HUES6 (cell line): Measurements from ENCODE around the gene ARFRP1.

Experiments used
- H3K27ac ChIP-seq: 2 replicates; pipeline ENCODE4 v1.7.0; 2013; ENCODE audit warnings: low read depth, mild to moderate bottlenecking, low read length, inconsistent platforms
- H3K27me3 ChIP-seq: 2 replicates; pipeline ENCODE4 v1.6.1; 2013; ENCODE audit warnings: low read length; ENCODE audit not compliant: control insufficient read depth, insufficient read depth
- H3K36me3 ChIP-seq: 2 replicates; pipeline ENCODE4 v1.6.1; 2013; ENCODE audit warnings: low read length; ENCODE audit not compliant: control insufficient read depth, insufficient read depth
- H3K4me1 ChIP-seq: 2 replicates; pipeline ENCODE4 v1.6.1; 2013; ENCODE audit warnings: low read length; ENCODE audit not compliant: control insufficient read depth, insufficient read depth
- H3K4me3 ChIP-seq: 2 replicates; pipeline ENCODE4 v1.5.1; 2013; ENCODE audit warnings: low read depth, low read length
- H3K9ac ChIP-seq: one replicate; pipeline ENCODE4 v1.6.1; 2013; ENCODE audit warnings: mild to moderate bottlenecking, low read length
- H3K9me3 ChIP-seq: 2 replicates; pipeline ENCODE4 v1.6.1; 2013; ENCODE audit warnings: low read depth, low read length; ENCODE audit not compliant: control insufficient read depth, insufficient read depth

ARFRP1 gene

GRCh38 chr20:63691711-63692435, 15.9 kb downstream of the ARFRP1 start:
- Histone ChIP-seq H3K4me1 (peaks cover 8% of the 10 kb centered on the region), H3K4me3 (no peak overlapping the region), H3K9me3 (no peaks in the 10 kb centered on the region), H3K27me3 (no peaks in the 10 kb centered on the region), H3K27ac (no peak overlapping the region), H3K36me3 (peaks cover 10% of the 10 kb centered on the region), H3K9ac (no peak overlapping the region)

DNA sequence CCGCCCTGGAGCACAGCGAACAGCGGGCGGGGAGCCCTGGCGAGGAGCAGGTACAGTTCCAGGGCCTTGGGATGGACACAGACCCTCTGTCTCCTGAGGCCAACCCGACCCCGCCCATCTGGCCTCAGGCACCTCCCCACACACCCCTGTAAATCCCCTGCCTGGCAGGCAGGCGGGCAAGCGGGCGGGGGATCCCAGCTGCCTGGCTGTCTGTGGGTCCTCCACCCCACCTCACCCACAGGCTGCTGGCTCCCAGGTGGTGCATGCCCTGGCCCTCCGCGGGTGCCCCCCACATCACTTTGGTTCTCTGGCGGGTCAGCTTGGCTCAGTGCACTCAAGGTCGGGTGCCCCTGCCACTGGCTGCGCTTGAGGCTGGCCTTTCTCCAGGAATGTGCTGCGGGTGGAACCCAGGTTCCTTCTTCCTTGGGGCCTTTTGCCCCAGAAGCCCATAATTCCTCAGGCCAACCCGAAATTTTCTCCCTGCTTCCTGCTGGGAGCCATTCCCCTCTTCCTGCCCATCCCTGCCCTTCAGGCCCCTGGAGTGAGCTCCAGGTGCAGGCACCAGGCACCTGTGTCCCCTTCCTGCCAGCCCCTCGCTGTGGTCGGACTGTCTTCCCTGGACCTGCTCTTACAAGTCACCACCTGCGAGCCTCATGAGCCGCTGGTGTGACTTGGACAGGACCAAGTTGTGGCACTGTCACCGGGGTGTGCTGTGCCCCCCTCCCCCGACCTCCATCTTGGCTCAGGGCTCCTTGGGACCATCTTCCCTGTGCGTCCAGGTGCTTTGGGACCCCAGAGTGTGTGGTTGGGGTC, 16.7 kb downstream of the ARFRP1 start:
- Histone ChIP-seq H3K9ac (no peak overlapping the region), H3K4me1 (peaks cover 3% of the 10 kb centered on the region), H3K4me3 (no peak overlapping the region), H3K36me3 (peaks cover 10% of the 10 kb centered on the region), H3K9me3 (no peaks in the 10 kb centered on the region), H3K27me3 (no peaks in the 10 kb centered on the region), H3K27ac (no peak overlapping the region)

DNA sequence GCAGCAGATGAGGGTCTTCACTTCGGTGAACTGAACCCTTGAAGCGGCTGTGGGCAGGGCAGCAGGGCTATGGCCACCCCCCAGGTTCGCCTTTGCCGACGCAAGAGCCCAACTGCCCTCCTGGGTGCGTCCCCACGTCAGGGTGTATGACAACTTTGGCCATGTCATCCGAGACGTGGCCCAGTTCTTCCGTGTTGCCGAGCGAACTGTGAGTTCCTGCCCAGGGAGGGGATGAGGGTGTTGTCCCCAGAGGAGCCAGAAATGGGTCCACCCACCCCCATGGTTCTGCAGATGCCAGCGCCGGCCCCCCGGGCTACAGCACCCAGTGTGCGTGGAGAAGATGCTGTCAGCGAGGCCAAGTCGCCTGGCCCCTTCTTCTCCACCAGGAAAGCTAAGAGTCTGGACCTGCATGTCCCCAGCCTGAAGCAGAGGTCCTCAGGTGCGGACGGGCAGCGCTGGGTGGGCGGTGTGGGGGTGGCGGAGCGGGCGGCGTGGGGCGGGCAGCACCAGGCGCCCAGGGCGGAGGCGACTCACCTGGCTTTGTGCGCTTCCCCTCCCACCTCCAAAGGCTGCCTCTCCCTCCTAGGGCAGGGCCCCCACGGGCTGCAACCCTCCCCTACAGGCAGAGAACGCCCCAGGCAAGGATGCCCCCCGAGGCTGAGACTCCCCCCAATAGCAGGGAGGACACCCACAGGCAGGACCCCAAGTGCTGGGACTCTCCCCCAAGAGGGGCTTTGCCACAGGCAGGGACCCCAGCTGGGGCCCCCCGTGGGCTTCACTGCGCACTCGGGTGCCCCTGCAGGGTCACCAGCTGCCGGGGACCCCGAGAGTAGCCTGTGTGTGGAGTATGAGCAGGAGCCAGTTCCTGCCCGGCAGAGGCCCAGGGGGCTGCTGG, 17.5 kb downstream of the ARFRP1 start:
- H3K36me3 ChIP-seq: peaks cover 10% of the 10 kb centered on the region
- no peak overlapping the region for H3K4me3 ChIP-seq
- no peak overlapping the region for H3K9ac ChIP-seq
- no peaks in the 10 kb centered on the region for H3K27me3 ChIP-seq
- no peaks in the 10 kb centered on the region for H3K4me1 ChIP-seq
- H3K27ac ChIP-seq: no peak overlapping the region
- H3K9me3 ChIP-seq: no peaks in the 10 kb centered on the region

GRCh38 chr20:63689046-63690002, 18.5 kb downstream of the ARFRP1 start:
- Histone ChIP-seq H3K36me3 (peaks cover 8% of the 10 kb centered on the region), H3K4me3 (no peak overlapping the region), H3K9ac (no peak overlapping the region), H3K4me1 (no peaks in the 10 kb centered on the region), H3K27ac (no peak overlapping the region), H3K27me3 (no peaks in the 10 kb centered on the region), H3K9me3 (no peaks in the 10 kb centered on the region)

- Histone ChIP-seq H3K9me3 (no peaks in the 10 kb centered on the region), H3K4me1 (no peaks in the 10 kb centered on the region), H3K36me3 (peaks cover 6% of the 10 kb centered on the region), H3K27me3 (no peaks in the 10 kb centered on the region), H3K9ac (no peak overlapping the region), H3K27ac (no peak overlapping the region; the same call in 1 of the 2 replicates), H3K4me3 (no peak overlapping the region)
These were observed 19.3 kb downstream of the ARFRP1 start for GRCh38 chr20:63688228-63689045.

DNA sequence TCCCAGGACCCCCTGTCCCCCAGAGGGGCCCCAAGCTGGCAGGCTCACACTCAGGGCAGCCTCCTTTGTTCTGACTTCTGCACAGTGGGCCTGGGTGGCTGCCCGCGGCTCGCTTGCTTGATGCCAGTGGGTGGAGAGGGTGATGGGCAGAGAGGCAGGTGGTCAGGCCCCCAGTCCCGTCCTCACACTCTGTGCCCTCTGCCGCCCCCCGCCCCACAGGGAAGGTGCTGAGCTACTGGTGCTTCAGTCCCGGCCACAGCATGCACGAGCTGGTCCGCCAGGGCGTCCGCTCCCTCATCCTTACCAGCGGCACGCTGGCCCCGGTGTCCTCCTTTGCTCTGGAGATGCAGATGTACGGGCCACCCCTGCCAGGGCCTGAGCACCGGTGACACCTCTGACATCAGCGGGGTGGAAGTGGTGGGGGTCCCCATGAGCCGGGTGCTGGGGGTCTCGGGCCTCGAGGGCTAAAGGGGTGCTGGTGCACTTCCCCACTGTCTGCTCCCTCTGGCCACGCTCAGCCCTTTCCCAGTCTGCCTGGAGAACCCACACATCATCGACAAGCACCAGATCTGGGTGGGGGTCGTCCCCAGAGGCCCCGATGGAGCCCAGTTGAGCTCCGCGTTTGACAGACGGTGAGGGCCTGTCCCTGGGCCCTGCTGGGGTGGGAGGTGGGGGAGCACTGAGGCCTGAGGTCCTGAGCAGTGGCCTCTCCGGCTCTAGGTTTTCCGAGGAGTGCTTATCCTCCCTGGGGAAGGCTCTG, 20.2 kb downstream of the ARFRP1 start:
- Histone ChIP-seq H3K9ac (no peak overlapping the region), H3K4me3 (no peak overlapping the region), H3K27ac (no peak overlapping the region), H3K27me3 (no peaks in the 10 kb centered on the region), H3K9me3 (no peaks in the 10 kb centered on the region), H3K36me3 (peaks cover 10% of the 10 kb centered on the region), H3K4me1 (no peaks in the 10 kb centered on the region; the same call in 1 of the 2 replicates)

DNA sequence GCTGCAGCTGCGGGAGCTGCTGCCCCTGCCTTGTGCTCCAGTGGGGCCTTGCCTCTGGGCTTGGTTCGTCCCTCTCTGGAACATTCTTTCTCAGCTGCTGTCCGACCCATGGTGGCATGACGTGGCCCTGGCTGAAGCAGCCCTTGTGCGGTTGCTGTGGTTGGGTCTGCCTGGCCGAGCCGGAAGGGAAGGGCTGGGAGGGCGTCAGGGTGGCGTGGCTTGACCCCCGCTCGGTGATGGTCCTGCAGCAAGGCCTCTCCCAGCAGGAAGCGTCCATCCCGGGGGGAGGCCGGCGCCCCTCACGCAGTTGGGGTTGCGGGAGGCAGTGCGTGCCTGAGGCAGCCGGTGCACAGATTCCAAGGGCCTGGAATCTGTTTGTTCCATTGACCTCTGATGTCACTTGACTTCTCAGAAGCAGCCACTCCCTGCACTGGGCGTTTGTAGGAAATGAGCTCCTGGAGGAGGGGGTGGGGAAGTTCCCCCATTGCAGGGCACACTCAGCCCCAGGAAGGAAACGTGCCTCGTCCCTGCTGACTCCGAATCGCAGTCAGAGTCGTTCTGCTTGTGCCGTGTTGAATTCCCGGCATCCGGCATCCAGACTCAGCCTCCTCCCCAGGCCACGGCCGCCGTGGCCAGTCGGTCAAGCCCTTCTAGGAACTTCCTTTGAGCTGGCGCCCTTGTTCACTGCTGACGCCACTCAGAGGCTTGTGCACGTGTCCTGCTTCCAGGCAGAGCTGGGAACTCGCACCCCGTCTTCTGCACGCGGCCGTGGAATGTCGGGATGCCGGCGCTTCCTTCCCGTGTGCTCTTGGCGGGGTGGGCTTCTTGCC, 21.1 kb downstream of the ARFRP1 start:
- Histone ChIP-seq H3K36me3 (peaks cover 13% of the 10 kb centered on the region), H3K27me3 (no peaks in the 10 kb centered on the region), H3K9me3 (no peaks in the 10 kb centered on the region), H3K4me1 (no peaks in the 10 kb centered on the region; the same call in 1 of the 2 replicates), H3K9ac (peak overlapping the region; percentile 13), H3K4me3 (no peak overlapping the region), H3K27ac (no peak overlapping the region)

DNA sequence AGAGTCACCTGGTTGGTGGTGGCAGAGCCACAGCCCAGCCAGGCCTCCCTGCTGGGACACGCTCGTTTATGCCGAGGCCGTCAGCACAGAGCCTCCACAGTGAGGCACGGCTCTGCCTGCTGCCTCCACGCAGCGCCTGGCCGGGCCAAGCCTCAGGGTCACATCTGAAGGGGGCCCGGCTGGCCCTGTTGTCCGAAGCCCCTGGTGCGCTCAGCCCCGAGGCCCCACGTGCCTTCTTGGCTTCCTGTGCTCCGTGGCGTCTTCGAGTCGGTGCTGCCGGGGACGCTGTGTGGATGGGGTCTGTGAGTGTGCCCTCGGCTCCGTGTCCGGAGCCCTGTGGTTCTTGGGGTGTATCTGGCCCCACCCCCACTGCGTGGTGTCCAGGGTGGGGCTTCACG, 21.7 kb downstream of the ARFRP1 start:
- H3K4me1 ChIP-seq: no peaks in the 10 kb centered on the region; the same call in 1 of the 2 replicates
- peaks cover 16% of the 10 kb centered on the region for H3K36me3 ChIP-seq
- H3K4me3 ChIP-seq: no peak overlapping the region
- peak overlapping the region; percentile 30 for H3K9ac ChIP-seq
- H3K27me3 ChIP-seq: no peaks in the 10 kb centered on the region
- no peak overlapping the region for H3K27ac ChIP-seq
- H3K9me3 ChIP-seq: no peaks in the 10 kb centered on the region
